Common myeloid progenitor, CD34-positive (primary cell): Measurements from ENCODE around the gene TLR6.

ENCODE experiments used
- CTCF ChIA-PET: fragments of 350-600 bp; sonication (Branson Sonifier 250); formaldehyde crosslinking; loops from one replicate; lab custom pipeline; 2021; ENCODE audit warnings: antibody characterized with exemption; lab: Charles Lee
- POLR2A ChIA-PET: fragments of 350-600 bp; sonication (Branson Sonifier 250); formaldehyde crosslinking; loops from one replicate; lab custom pipeline; 2021; ENCODE audit warnings: antibody characterized with exemption; lab: Charles Lee
- DNase-seq, 3 donors: peaks; one replicate each; pipeline versions ENCODE4 v3.0.0 to v3.0.0-alpha.2; 2013
- H3K27ac ChIP-seq, 2 experiments: 1 replicate in 1 of 2; 2 replicates in 1 of 2; pipeline ENCODE4 v1.7.0; 2013; ENCODE audit warnings: inconsistent platforms in 2 of 2, low read length in 2 of 2, mild to moderate bottlenecking in 2 of 2, low read depth in 1 of 2, moderate library complexity in 1 of 2; ENCODE audit not compliant: severe bottlenecking in 2 of 2, insufficient read depth in 1 of 2, poor library complexity in 1 of 2
- H3K27me3 ChIP-seq, 5 experiments: replicated peaks in 2 of 5; 1 replicate in 3 of 5; 2 replicates in 2 of 5; pipeline versions ENCODE4 v1.6.1 to v1.7.0; 2013; ENCODE audit warnings: low read length in 4 of 5, mild to moderate bottlenecking in 2 of 5, moderate library complexity in 2 of 5, inconsistent platforms in 1 of 5; ENCODE audit not compliant: insufficient read depth in 5 of 5, control insufficient read depth in 4 of 5
- H3K36me3 ChIP-seq, 4 experiments: 1 replicate in 2 of 4; 2 replicates in 2 of 4; pipeline versions ENCODE4 v1.6.1 to v1.7.0; 2013; ENCODE audit warnings: low read length in 3 of 4, control low read depth in 1 of 4, mild to moderate bottlenecking in 1 of 4; ENCODE audit not compliant: control insufficient read depth in 4 of 4, insufficient read depth in 4 of 4
- H3K4me1 ChIP-seq, 4 experiments: 1 replicate in 3 of 4; 2 replicates in 1 of 4; pipeline versions ENCODE4 v1.6.1 to v1.7.1; 2013; ENCODE audit warnings: low read length in 3 of 4, mild to moderate bottlenecking in 3 of 4, control low read depth in 1 of 4, inconsistent platforms in 1 of 4, moderate library complexity in 1 of 4; ENCODE audit not compliant: control insufficient read depth in 4 of 4, insufficient read depth in 4 of 4; ENCODE audit errors: control extremely low read depth in 1 of 4
- H3K4me3 ChIP-seq, 7 experiments: 1 replicate in 4 of 7; 2 replicates in 3 of 7; pipeline versions ENCODE4 v1.5.1 to v1.7.0; 2013; ENCODE audit warnings: mild to moderate bottlenecking in 7 of 7, low read length in 6 of 7, moderate library complexity in 6 of 7, inconsistent platforms in 2 of 7, low read depth in 2 of 7, control low read depth in 1 of 7; ENCODE audit not compliant: insufficient read depth in 4 of 7, control insufficient read depth in 1 of 7; ENCODE audit errors: extremely low read depth in 1 of 7
- H3K9me3 ChIP-seq, 5 experiments: 1 replicate in 4 of 5; 2 replicates in 1 of 5; pipeline versions ENCODE4 v1.6.1 to v1.7.1; 2013; ENCODE audit warnings: low read length in 4 of 5, mild to moderate bottlenecking in 2 of 5, inconsistent platforms in 1 of 5, low read depth in 1 of 5, moderate library complexity in 1 of 5; ENCODE audit not compliant: control insufficient read depth in 4 of 5, insufficient read depth in 2 of 5; ENCODE audit errors: control extremely low read depth in 1 of 5
- WGBS: methylation state at CpG from one replicate; pipeline ENCODE4 v1.1.5; 2013; ENCODE audit not compliant: insufficient coverage; 5-methylcytosine and 5-hydroxymethylcytosine counted together

The TLR6 gene

DNA sequence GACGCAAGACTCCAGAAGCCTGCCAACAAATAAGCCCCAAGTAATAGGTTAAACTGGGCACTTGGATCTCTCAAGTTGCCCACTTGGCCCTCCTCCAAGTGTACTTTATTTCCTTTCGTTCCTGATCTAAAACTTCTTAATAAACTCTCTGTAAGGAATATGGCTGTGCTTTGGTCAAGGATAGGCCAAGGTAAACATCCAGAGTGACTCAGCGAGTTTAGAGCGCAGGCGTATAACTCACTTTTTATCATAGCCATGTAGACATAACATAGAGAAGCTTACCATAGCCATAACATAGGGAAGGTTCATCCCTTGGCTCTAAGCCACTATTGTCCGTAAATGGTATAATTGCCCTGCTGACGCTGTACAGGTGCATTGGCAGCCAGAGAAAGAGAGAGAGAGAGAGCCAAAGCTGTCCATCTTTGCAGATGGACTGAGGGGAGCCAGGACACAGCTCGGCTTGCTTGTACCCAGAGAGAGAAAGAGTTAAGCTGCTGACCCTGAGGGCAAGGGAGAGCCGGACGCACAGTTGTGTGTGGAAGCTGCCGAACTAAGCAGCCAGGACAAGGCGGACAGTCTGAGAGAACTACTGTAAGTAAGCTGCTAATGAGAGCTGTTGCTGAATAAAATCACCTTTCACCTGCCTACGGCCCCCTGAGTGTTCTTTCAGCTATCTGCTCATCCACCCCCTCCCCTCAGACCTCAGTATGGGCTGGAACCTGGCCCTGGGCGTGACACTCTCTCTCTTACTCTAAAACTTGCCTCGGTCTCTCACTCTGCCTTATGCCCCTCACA lies 53.9 kb downstream of the TLR6 start:
- peak in 2 of 3 donors; percentile 55 to 58 for DNase-seq
- peaks cover 29 to 51% (median 44%) of the 10 kb centered on the region in 4 experiments for H3K36me3 ChIP-seq
- peaks cover 14 to 31% (median 24%) of the 10 kb centered on the region in 4 experiments for H3K4me1 ChIP-seq
- no peak overlapping the region for H3K27ac ChIP-seq
- peaks cover 7 to 47% (median 25%) of the 10 kb centered on the region in 5 experiments for H3K9me3 ChIP-seq
- ChIA-PET CTCF (interaction anchor here (2.0 to 6.9 kb wide), 4 partner anchors 12 to 58 kb away, joined by 4 to 67 read pairs (median 44); partner anchors contain the start of gene TLR10), POLR2A (no interaction called here)
- WGBS: 100% methylated on average over 14 of the region's 15 CpGs
- peak overlapping the region in 4 of 7 experiments; percentile 22 to 78 (median 73) for H3K4me3 ChIP-seq
- no peaks in the 10 kb centered on the region for H3K27me3 ChIP-seq

DNA sequence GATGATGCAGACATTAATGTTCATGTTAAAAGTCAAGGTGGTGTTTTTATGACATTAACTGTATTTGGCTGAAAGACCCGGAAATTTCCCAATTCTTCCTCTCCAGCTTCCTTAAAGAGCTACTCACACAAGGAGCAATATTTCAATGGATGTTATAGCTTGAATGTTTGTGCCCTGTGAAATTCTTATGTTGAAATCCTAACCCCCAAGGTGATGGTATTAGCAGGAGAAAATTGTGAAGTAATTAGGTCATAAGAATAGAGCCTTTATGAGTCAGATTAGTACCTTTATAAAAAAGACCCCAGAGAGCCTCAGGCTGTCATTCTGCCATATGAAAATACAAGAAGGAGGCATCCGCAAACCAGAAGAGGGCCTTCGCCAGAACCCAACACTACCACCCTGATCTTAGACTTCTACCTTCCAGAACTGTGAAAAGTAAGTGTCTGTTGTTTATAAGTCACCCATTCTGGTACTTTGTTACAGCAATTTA lies 55.6 kb downstream of the TLR6 start:
- H3K27ac ChIP-seq: no peak overlapping the region
- peaks cover 12 to 28% (median 22%) of the 10 kb centered on the region in 4 experiments for H3K4me1 ChIP-seq
- CTCF ChIA-PET: interaction anchor here (1.3 to 6.9 kb wide), 3 partner anchors 10 to 54 kb away, joined by 4 to 55 read pairs (median 7); partner anchors contain the start of gene TLR10
- WGBS: 100% methylated on average over 1 of the region's 3 CpGs
- POLR2A ChIA-PET: no interaction called here
- H3K36me3 ChIP-seq: peaks cover 35 to 67% (median 49%) of the 10 kb centered on the region in 4 experiments
- H3K4me3 ChIP-seq: peak overlapping the region in 2 of 7 experiments; percentile 2 to 39
- no peak for DNase-seq
- no peaks in the 10 kb centered on the region for H3K27me3 ChIP-seq
- peaks cover 8 to 61% (median 29%) of the 10 kb centered on the region in 5 experiments for H3K9me3 ChIP-seq

DNA sequence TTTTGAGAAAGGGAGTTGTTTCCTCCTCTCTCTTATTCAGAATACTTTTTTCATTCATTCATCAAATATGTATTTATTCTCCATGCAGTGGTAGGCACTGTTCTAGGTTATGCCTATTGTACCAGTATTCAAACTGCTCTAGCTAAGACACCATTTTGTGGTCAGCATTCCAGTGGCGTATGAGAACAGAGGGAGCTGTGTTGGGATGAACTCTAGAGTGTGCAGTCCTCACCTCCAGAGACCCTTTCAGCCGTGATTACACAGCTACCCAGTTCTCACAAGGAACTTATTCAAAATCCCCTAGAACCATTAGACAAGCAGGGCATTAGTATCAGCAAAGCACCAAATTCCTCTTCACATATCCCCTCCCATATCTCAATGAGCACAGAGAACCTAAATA lies 56.3 kb downstream of the TLR6 start:
- POLR2A ChIA-PET: no interaction called here
- no peak for DNase-seq
- CTCF ChIA-PET: interaction anchor here (1.3 to 6.9 kb wide), 4 partner anchors 9 to 55 kb away, joined by 3 to 55 read pairs (median 6); partner anchors contain the start of gene TLR10
- Histone ChIP-seq H3K9me3 (peaks cover 9 to 66% (median 29%) of the 10 kb centered on the region in 5 experiments), H3K27me3 (no peaks in the 10 kb centered on the region), H3K36me3 (peaks cover 41 to 74% (median 52%) of the 10 kb centered on the region in 4 experiments), H3K4me1 (peaks cover 6 to 22% (median 16%) of the 10 kb centered on the region in 4 experiments), H3K27ac (no peak overlapping the region), H3K4me3 (peak overlapping the region in 2 of 7 experiments; percentile 2 to 39)
- 100% methylated on average over 1 of the region's 2 CpGs for whole genome bisulfite sequencing

DNA sequence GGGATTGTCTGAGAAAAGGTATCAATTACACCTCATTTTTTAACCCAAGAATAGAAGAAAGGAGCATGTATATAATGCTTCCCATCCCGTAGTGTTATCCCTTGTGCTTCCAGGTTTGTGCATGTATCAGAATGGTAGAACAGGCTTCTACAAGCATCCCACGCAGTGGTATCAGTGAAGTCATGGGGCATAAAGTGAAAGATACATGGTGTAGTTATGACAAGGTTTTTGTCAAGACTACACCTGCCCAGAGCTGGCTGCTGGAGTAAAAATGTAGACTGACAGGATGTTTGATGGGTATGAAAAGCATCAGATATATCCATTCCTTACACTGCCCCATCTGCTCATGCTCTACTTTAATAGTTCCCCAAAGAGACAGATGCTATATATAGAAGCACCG lies 61.5 kb downstream of the TLR6 start:
- Histone ChIP-seq H3K27ac (no peak overlapping the region), H3K27me3 (no peaks in the 10 kb centered on the region), H3K4me1 (peaks cover 0 to 18% (median 13%) of the 10 kb centered on the region in 4 experiments), H3K36me3 (peaks cover 26 to 55% (median 37%) of the 10 kb centered on the region in 4 experiments), H3K4me3 (no peak overlapping the region), H3K9me3 (peaks cover 9 to 47% (median 15%) of the 10 kb centered on the region in 5 experiments)
- 93% methylated on average over 2 of the region's 3 CpGs for WGBS
- ChIA-PET CTCF (interaction anchor here (0.7 to 4.2 kb wide), 3 partner anchors 14 to 65 kb away, joined by 3 to 18 read pairs (median 3); partner anchors contain the start of gene TLR10), POLR2A (no interaction called here)
- no peak for DNase-seq

DNA sequence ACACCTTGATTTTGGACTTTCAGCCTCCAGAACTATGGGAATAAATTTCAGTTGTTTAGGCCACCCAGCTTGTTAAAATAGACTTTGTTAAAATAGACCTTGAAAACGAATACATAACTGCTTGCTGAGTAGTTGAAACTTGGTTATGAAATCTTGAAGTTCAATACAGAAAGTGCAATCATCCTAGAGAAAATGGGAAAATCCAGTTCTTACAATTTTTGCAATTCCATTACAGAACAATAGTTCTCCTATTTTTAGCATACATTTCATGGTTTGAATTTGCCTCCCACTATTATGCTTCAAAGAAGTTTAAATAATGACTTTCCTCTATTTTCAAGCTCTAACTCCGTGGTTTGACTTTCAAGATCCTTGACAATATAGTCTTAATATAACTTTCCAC lies 62.6 kb downstream of the TLR6 start:
- Histone ChIP-seq H3K27me3 (no peaks in the 10 kb centered on the region), H3K9me3 (peaks cover 4 to 42% (median 9%) of the 10 kb centered on the region in 5 experiments), H3K4me1 (peaks cover 0 to 18% (median 13%) of the 10 kb centered on the region in 4 experiments), H3K4me3 (no peak overlapping the region), H3K27ac (no peak overlapping the region), H3K36me3 (peaks cover 17 to 47% (median 27%) of the 10 kb centered on the region in 4 experiments)
- 100% methylated on average over 1 of the region's 2 CpGs for WGBS
- DNase-seq: no peak
- POLR2A ChIA-PET: no interaction called here
- CTCF ChIA-PET: interaction anchor here (1.1 to 6.5 kb wide), 4 partner anchors 9 to 34 kb away, joined by 3 to 55 read pairs (median 12); partner anchors contain the start of genes TLR1 and TLR10

DNA sequence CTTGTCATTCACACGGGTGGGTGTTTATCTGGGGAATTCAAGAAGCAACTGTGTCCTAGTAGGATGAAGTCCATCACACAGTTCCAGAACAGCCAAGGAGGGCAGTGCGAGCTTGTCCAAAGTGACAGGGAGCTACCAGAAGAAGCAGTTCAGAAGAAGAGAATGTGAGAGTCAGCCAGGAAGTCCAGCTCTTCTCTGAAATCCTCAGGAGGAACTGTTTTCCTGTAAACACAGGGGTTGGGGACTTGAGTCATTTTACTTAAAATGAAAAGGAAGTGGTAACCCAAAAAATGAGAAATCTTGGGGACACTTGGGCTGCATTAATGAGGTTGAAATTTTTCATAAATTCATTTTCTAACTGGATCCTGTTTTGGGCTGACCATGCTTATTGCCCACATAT lies 65.6 kb downstream of the TLR6 start:
- Histone ChIP-seq H3K36me3 (peaks cover 0 to 18% (median 10%) of the 10 kb centered on the region in 4 experiments), H3K4me3 (peak overlapping the region in 2 of 7 experiments; percentile 4 to 9), H3K27me3 (no peaks in the 10 kb centered on the region), H3K27ac (peak overlapping the region in 1 of 2 experiments; percentile 54), H3K4me1 (peaks cover 0 to 21% (median 13%) of the 10 kb centered on the region in 4 experiments), H3K9me3 (peaks cover under 1 to 20% (median 4%) of the 10 kb centered on the region in 5 experiments)
- peak in 2 of 3 donors; percentile 47 to 54 for DNase-seq
- ChIA-PET CTCF (interaction anchor here (1.1 to 6.5 kb wide), 4 partner anchors 9 to 32 kb away, joined by 4 to 55 read pairs (median 18); partner anchors contain the start of genes TLR1 and TLR10), POLR2A (no interaction called here)
- 60% methylated on average over 2 of the region's 2 CpGs for WGBS
